GM10266 (cell line): ENCODE data around the gene IDI2.
"Not testable (repeated sequence)": the region's sequence is repeated elsewhere in the genome, so short reads cannot be mapped to it uniquely, and the experiment has no call there.

ENCODE experiments used
- DNase-seq: peaks from one replicate; pipeline ENCODE4 v3.0.0; 2012; ENCODE audit errors: extremely low spot score
- CTCF ChIP-seq: IDR thresholded peaks from 2 replicates; pipeline ENCODE4 v1.5.1; 2012; ENCODE audit warnings: mild to moderate bottlenecking, low read depth; ENCODE audit not compliant: control insufficient read depth, insufficient read depth; ENCODE audit errors: missing control alignments

Gene IDI2

GRCh38 chr10:1045415-1045814 lies 19.8 kb upstream of the IDI2 start:
- no peak for DNase-seq
- no peak for TF ChIP-seq CTCF

- no peak for TF ChIP-seq CTCF
- DNase-seq, result no peak
These were observed 19.3 kb upstream of the IDI2 start for GRCh38 chr10:1044964-1045363.

- no peak for DNase-seq
- TF ChIP-seq CTCF, result no peak
These were observed 18.5 kb upstream of the IDI2 start for GRCh38 chr10:1044146-1044545.

GRCh38 chr10:1043532-1043995 lies 17.9 kb upstream of the IDI2 start:
- TF ChIP-seq CTCF, result no peak
- peak; percentile 64 for DNase-seq

GRCh38 chr10:1041514-1041913 lies 15.9 kb upstream of the IDI2 start:
- no peak for DNase-seq
- no peak for TF ChIP-seq CTCF

GRCh38 chr10:1040133-1040532 lies 14.5 kb upstream of the IDI2 start:
- no peak for DNase-seq
- TF ChIP-seq CTCF, result no peak

GRCh38 chr10:1038769-1039168 lies 13.1 kb upstream of the IDI2 start:
- not testable (repeated sequence) for DNase-seq

GRCh38 chr10:1037098-1037497 lies 11.4 kb upstream of the IDI2 start:
- no peak for TF ChIP-seq CTCF
- DNase-seq, result no peak
